ENCODE measurements around the gene RNF34. TPM values are rescaled to one million over a fixed set of nuclear protein-coding genes. Genes with fewer than 3 reads are reported as not detected.

RNF34 gene
- 27.5 and 40.2 TPM in 2 replicates for total RNA-seq

GRCh38 chr12:121399391-121400331 lies at the start of gene RNF34:
TSS of gene RNF34 (plus strand) at chr12:121400118. CDS start at chr12:121400213, 95 bp downstream.

GRCh38 chr12:121351820-121352681 lies 47.9 kb upstream of the RNF34 start, which contains the start of gene ANAPC5:
TSS of gene ANAPC5 (minus strand) at chr12:121352411. CDS start at chr12:121352340, 71 bp downstream.

Other genes starting within 250 kb of the RNF34 start
- gene P2RX4, start 190.0 kb upstream of the RNF34 start, total RNA-seq, result 31.1 and 34.7 TPM in 2 replicates
- gene CAMKK2, start 103.4 kb upstream of the RNF34 start, total RNA-seq, result 26.7 and 32.7 TPM in 2 replicates
- gene ANAPC5, start 47.7 kb upstream of the RNF34 start, total RNA-seq, result 92.2 and 121 TPM in 2 replicates
- gene KDM2B, start 180.9 kb downstream of the RNF34 start, total RNA-seq, result 20.3 and 48.1 TPM in 2 replicates
- gene ORAI1, start 226.4 kb downstream of the RNF34 start, total RNA-seq, result 18.1 and 23.6 TPM in 2 replicates